GM18867 (cell line): Measurements from ENCODE around the gene BRCC3.

Source experiments
- ATAC-seq: cut with Tn5 transposase; IDR thresholded peaks from one replicate; pipeline ENCODE4 v1.9.1; 2021; ENCODE audit warnings: mild to moderate bottlenecking, moderate library complexity; ENCODE audit not compliant: unreplicated experiment

BRCC3 gene

GRCh38 chrX:155070975-155071693, at the start of gene BRCC3, which contains the start of the genes CMC4 and MTCP1:
Gene BRCC3, plus strand, starts transcription at chrX:155071508. Its CDS starts 20 bp downstream, at chrX:155071528.
Gene CMC4, minus strand, starts transcription at chrX:155071136. Its CDS starts 7,113 bp downstream, at chrX:155064023.
Gene MTCP1, minus strand, starts transcription at chrX:155071136. Its CDS starts 5,126 bp downstream, at chrX:155066010.
- peak; percentile 89 for ATAC-seq

DNA sequence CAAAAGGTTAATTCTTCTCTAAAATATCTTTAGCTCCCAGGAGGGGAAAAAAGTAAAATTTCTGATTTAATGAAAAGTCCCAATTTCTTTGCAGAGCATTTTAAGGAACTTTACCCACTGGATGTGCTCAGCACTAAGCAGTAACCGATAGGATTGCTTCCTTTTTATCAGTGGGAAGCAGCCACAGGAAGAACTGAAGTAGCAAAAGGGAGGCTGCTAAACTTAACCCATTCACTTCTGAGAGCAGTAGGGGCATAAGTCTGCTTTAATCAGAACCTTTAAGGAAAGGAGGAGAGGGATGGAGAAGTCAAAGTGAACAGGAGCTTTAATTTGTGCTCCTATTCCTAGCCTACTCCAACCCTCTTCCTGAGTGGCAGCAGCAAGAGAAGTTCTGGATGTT, 48.7 kb upstream of the BRCC3 start, which contains the start of gene F8:
TSS of gene F8 (minus strand) at position 139 of the 400 bp plus-strand sequence. CDS start 171 bp downstream, outside the sequence.
- ATAC-seq: no peak

GRCh38 chrX:155023907-155024833, 47.1 kb upstream of the BRCC3 start:
- ATAC-seq: no peak

DNA sequence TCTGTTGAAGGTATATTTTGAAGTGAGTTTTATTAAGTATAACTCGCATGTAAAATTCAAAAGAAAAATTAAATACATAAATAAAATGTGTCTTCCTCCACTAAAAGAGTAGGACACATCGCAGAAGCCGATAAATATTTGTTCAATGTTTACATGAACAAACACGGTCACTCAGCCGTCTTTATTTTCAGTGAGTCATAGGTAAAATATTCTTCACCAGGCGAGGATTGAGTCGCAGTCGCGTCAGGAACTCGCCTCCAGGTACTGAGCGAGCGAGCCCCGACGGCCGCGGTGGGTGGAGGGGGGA, 44.9 kb upstream of the BRCC3 start:
- ATAC-seq: no peak

DNA sequence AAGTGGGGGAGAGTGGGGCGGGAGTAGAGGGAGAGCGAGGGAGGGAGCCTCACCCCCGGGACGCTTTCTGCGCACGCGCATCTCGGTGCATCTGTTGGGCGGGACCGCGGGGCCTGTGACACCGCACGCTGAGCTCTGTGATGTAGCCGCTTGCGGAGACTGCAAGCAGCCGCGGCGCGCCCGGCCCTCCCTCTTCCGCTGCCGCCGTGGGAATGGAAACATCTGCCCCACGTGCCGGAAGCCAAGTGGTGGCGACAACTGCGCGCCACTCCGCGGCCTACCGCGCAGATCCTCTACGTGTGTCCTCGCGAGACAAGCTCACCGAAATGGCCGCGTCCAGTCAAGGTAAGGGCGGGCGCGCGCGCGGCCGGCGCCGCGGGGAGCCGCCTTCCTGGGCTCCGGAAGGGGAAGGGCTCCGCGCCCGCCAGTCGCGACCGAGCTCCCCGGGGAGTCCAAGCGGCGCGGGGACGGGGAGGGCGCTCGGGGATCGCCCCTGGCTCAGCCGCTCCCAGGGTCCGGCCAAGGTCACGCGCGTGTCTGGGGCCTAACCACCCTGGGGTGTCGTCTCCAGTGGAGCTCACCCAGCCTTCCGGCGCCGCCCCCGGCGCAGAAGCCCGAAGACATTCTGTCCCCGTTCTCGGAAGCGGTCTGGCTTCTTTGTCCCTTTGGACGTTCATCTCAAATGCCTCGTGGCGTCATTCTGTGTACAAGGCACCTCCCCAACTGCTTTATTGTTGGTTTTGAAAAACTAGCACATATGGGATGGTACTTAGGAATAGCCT, 44.4 kb upstream of the BRCC3 start, which contains the start of gene FUNDC2:
TSS of gene FUNDC2 (plus strand) at position 118 of the 782 bp plus-strand sequence. CDS start at position 213, 95 bp downstream.
- peak; percentile 90 for ATAC-seq

DNA sequence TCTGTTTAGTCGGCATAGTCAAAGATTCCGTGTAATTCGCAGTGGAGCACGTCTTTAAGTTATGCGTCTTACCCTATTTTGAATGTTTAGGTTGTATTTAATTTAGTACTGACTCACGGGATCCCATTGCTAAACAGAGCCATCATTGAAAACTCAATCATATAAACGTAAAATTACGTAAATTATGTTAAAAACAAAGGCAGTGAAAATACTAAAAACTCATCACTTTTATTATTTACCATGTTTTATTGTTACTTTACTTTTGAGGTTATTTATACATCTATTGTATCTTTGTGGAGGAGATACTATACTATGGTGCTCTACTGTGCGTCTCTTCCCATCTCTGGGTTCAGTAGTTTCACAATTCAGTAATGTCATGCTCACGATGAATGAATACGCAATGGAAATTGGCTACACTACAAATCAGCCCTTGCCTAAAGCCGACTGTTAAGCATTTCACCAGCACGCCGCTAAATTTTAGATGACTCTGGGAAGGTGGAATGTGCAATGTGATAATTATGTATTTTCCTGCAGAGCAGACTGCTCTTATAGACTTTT, 43.7 kb upstream of the BRCC3 start:
- ATAC-seq: no peak

DNA sequence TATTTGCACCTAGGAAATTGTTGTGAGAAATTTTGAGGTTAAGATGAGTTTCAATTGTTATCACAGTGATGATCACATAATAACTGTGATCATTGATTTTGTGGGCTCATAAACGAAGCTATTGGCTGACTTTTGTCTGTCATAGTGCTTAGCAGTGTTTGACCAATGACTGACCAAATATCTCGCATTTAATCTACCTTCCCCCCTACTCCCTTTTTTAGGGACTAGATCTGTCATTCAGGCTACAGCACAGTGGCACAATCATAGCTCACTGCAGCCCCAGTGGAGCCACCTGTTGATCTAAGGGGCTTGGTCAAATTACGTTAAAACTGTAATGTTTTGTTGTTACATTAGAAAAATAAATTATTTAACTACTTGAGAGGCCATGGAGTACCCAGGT, 43.2 kb upstream of the BRCC3 start:
- ATAC-seq: no peak

DNA sequence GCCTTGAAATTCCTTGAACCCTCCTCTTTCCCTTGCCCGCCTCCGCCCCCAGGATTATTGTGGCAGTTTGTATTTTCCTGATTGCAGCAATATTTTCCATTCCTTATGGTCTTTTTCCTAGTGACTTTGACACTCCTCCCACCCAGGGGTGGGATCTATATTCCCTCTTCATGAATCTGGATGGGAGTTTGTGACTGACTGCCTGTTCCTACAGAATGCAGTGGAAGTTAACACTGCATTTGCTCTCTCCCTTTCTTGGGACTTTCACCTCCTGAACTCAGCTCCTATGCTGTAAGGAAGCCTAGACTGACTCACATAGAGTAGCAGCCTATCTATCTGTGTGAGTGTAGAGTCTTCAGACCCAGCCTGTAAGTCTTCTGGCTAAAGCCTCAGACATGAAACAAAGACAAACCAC, 42.4 kb upstream of the BRCC3 start:
- no peak for ATAC-seq

DNA sequence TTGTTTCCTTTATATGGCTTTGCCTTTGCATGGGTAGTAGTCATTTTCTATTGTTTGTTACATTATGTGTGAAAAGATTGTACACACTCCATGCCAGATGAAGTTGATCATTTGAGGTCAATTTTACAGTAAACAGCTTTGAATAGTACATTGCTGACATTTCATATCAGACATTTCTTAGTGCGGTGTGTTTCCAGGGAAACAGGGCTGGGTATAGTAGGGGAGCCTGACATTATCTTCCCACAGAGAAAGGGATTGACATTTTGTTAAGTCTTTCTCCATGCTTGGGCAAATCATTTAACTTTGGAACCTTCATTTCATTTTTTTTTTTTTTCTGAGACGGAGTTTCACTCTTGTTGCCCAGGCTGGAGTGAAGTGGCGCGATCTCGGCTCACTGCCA, 39.7 kb upstream of the BRCC3 start:
- no peak for ATAC-seq

DNA sequence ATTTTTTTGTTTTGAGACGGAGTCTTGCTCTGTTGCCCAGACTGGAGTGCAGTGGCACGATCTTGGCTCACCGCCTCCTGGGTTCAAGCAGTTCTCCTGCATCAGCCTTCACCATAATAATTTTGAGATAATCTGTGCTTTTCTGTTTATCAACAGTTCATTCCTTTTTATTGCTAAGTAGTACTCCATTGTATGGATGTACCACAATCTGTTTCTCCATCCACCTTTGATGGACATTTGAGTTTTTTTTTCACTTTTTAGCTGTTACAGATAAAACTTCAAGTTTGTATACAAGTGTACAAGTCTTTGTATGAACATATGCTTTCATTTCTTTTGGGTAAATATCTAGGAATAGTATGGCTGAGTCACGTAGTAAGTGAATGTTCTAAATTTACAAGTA, 35.6 kb upstream of the BRCC3 start:
- no peak for ATAC-seq

DNA sequence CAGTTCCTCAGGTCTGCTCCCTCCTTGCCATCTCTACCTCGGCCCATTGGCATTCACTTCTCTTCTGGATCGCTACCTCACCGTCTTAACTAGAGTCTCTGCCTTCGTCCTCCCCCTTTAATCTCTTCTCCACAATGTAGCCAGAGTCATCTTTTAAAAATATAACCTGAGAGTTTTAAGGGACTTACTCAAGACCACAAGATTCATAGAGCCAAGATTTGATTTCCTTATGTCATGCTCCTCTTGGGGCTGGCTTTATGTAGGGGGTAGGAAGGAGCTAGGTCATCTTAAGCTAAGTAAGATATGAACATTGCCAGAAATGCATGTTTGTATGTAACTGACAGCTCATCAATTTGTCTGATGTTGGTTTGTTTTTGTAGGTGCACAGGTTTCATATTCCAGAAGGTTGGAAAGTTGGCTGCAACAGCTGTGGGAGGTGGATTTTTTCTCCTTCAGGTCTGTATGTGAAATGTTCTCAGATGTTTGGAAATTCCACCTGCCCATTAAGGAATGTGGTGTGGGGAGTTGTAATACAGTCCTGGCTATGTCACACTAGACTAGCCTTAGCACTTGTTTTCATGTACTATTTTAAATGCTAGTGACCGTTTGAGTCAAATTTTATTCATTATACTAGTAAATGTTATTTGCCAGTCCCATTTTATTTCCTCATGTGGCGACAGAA, 25.0 kb upstream of the BRCC3 start:
- no peak for ATAC-seq

GRCh38 chrX:155046811-155047528, 24.3 kb upstream of the BRCC3 start:
- no peak for ATAC-seq

GRCh38 chrX:155048977-155049619, 22.2 kb upstream of the BRCC3 start:
- ATAC-seq: no peak

DNA sequence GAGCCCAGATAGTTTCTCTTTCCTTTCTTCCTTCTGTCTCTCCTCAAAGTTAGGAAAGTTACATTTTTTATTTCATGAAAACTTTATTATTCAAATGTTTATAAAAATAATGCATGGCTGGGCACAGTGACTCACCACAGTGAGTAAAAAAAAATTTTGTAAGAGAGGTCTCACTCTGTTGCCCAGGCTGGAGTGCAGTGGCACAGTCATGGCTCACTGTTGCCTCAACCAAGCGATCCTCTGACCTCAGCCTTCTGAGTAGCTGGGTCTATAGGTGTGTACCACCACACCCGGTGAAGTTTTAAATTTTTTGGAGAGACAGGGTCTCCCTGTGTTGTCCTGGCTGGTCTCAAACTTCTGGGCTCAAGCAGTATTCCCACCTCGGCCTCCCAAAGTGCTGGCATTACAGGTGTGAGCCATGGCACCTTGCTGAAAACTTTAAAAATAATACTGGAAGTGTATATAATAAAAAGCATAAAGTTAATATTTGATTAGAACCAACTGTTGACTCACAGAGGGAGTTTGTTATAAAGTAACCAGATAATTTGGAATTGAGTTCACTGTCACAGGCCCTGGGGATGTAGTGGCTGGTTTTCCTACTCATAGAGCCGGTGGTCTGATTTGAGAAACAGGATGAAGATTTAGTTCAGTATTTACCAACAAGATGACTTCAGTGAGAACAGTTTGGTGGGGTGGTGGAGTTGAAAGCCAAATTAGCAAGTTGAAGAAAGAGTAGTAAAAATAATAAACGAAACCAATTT, 18.4 kb upstream of the BRCC3 start:
- ATAC-seq: no peak

GRCh38 chrX:155053656-155054055, 17.7 kb upstream of the BRCC3 start:
- no peak for ATAC-seq

DNA sequence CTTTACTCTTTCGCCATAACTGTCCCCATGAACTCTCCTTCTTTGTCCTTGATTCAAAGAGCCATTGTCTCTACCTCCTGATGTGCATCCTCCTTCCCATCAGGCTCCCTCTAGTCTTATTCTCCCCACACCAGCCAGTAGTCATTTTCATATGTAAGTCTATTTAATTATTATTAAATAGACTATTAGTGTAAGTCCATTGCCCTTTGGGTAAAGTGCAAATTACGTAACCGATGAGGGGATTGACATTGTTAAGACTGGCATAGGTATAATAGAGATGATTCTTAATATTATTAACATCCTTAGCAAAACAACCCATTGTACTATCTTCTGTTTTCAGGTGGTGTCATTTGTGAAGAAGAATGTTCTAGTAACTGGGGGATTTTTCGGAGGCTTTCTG, 17.1 kb upstream of the BRCC3 start:
- ATAC-seq: no peak

- ATAC-seq: no peak
Observed at GRCh38 chrX:155055494-155055893, 15.8 kb upstream of the BRCC3 start.

DNA sequence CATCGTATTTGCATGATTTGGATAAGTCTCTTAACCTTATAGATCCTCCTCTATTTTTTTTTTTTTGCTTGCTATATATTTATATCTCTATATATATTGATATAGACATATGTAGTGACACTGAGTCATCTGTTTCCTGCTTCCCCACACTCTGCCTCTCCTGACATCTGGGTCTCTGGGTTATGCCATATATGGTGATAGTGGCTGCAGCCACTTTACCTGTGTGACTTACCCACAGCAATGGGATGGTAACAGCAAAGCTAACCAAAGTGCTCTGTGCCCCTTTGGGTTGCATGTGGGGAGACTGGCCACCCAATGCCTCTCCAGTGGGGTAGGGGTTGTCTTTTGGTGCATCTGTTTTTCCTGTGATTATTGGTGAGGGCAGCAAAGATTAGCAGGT, 14.8 kb upstream of the BRCC3 start:
- ATAC-seq: no peak
